Measurements from ENCODE around the gene TTC36.
A peak's percentile ranks its signal among the peaks of the same experiment; 100 is the strongest.
"Not testable (repeated sequence)": the region's sequence is repeated elsewhere in the genome, so short reads cannot be mapped to it uniquely, and the experiment has no call there.

TTC36 gene

GRCh38 chr11:118532852-118533768, 5.8 kb downstream of the TTC36 start:
- no peak for DNase-seq (ENCODE audit: low read depth)

- no peak for DNase-seq (ENCODE audit: low read depth)
Measured at GRCh38 chr11:118533769-118534729, 6.8 kb downstream of the TTC36 start.

- DNase-seq (ENCODE audit: low read depth), result no peak
Measured at GRCh38 chr11:118535261-118535660, 8.0 kb downstream of the TTC36 start.

DNA sequence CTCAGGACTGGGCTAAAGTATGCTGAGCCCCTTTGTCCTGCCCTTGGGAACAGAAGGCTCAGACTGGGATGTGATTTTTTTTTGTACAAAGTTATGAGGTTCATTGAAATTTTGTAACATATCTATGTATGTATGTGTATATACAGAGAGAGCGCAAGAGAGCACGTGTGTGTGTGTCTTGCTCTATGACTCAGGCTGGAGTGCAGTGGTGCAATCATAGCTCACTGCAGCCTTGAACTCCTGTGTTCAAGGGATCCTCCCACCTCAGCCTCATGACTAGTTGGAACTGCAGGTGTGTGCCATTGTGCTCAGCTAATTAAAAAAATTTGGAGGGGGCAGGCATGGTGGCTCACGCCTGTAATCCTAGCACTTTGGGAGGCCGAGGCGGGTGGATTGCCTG, 9.5 kb downstream of the TTC36 start:
- DNase-seq (ENCODE audit: low read depth), result no peak

DNA sequence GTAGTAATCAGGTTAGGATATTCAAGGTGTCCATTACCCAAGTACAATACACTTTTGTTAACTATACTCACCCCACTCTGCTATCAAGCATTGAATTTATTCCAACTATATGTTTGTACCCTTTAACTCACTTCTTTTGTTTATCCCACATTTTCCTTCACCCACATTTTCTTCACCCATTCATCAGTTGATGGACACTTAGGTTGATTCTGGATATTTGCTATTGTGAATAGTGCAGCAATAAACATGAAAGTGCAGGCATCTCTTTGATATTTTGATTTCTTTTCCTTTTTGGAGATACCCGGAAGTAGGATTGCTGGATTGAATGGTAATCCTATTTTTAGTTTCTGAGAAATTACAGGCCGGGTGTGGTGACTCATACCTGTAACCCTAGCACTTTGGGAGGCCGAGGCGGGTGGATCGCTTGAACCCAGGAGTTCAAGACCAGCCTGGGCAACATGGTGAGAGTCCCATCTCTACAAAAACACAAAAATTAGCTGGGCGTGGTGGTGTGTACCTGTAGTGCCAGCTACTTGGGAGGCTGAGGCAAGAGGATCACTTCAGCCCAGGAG, 10.2 kb downstream of the TTC36 start:
- DNase-seq (ENCODE audit: low read depth), result no peak

DNA sequence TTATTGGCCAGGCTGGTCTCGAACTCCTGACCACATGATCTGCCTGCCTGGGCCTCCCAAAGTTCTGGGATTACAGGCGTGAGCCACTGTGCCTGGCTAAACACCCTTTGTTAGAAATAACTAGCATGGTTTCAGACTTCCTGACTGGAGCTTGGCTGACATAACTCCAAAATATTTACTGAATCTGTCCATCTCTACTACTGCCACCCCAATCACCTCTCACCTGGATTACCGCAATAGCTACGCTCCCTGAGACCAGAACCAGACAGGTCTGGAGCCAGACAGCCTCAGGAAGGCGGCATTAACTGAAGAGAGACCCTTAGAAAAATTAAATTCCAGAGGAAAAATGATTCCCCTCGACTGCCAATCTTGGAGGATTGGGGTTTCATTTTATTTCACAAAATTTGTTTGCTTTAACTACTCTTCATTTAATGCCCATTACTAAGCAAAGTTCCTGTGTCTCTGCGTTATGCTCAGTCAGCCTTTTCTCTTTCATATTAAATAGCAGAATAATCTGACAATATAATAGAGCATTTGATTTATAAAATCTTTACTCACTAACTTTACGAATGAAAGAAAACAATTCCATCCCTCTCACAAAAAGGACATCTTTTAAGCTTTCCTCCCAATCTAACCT, 16.9 kb downstream of the TTC36 start:
- no peak for DNase-seq (ENCODE audit: low read depth)

DNA sequence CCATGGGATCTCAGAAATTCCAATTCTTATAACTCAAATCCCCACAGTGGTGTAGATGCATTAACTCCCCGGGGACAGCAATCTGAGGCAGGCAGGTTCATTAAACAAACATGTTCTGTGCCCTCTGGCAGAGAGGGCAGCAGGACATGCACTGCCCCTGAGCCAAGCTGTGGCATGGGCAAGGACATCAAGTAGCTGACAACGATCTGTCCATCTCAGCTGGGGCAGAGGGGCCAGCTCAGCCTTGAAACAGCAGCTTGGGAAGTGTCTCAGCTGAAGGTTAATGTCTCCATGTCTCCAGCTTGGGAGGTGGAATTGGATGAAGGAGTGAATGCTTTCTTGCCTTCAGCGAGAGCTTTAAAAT, 17.4 kb downstream of the TTC36 start:
- DNase-seq (ENCODE audit: low read depth), result no peak

DNA sequence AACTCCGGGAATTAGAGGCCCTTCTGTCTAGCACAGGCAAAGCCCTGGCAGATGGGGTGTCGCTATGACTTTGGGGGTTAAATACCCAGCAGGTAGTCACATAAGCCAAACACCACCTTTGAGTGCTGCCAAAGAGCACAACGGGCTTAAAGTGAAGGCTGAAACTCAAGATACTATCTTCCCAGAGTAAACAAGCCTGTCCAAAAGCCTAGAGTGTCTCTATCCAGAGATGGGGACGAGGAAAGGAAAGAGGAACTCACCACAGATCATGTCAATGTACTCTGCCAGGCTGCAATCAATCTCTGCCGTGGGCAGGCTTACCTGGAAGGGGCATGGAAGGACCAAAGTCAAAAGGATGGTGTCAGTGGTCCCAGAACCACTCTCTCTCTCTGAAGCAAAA, 18.3 kb downstream of the TTC36 start:
- DNase-seq (ENCODE audit: low read depth), result no peak

DNA sequence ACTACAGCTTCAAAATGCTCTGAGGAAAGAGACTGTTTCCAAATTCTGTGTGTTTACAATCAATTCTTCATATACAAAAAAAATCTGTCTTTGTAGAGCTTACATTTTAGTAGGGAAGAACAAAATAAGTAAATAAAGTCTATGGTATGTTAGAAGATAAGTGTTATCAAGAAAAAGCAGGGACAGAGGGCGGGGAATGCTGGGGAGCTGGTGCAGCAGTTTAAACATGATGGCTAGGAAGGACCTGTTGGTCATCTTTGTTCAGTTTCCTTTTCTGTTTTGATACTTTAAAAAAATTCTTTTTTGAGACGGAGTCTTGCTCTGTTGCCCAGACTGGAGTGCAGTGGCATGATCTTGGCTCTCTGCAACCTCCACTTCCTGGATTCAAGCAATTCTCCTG, 19.9 kb downstream of the TTC36 start:
- no peak for DNase-seq (ENCODE audit: low read depth)

GRCh38 chr11:118552341-118552740, 25.1 kb downstream of the TTC36 start:
- DNase-seq (ENCODE audit: low read depth), result no peak

- DNase-seq (ENCODE audit: low read depth), result no peak
Measured at GRCh38 chr11:118560806-118561205, 33.5 kb downstream of the TTC36 start.

DNA sequence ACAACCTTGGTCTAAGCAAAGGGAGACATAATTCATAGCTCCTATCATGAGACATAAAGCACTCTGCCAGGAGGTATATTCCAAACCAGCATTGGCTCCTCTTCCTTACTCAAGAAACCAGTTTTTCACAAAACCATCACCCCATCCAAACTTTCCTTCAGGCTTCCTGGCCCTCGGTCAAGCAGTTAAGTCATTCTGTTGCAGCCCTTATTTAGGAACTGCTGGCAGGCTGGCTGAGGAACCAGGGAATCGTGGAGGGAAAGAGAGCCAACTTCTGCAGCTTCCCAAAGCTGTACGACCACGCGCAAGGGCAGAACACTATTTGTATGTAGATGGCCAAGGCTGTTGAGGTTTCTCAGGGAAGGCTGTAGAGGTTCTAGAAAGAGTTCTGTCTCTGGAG, 37.8 kb downstream of the TTC36 start:
- DNase-seq (ENCODE audit: low read depth), result no peak

DNA sequence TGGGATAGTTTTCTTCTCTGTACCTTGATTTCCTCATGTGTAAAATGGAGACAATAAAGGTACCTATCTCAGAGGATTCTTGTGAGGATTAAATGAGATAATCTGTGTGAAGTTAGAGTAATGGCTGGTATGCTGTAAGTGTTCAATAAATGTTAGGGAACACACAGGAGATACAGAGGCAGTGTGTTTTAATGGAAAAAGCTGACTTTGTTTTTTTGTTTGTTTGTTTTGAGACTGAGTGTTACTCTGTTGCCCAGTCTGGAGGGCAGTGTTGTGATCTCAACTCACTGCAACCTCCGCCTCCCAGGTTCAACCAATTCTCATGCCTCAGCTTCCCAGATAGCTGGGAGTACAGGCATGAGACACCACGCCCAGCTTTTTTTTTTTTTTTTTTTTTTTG, 42.4 kb downstream of the TTC36 start:
- DNase-seq (ENCODE audit: low read depth), result no peak

- DNase-seq (ENCODE audit: low read depth), result no peak
Measured at GRCh38 chr11:118570787-118571186, 43.5 kb downstream of the TTC36 start.

GRCh38 chr11:118571701-118572060, 44.4 kb downstream of the TTC36 start:
- not testable (repeated sequence) for DNase-seq (ENCODE audit: low read depth)

DNA sequence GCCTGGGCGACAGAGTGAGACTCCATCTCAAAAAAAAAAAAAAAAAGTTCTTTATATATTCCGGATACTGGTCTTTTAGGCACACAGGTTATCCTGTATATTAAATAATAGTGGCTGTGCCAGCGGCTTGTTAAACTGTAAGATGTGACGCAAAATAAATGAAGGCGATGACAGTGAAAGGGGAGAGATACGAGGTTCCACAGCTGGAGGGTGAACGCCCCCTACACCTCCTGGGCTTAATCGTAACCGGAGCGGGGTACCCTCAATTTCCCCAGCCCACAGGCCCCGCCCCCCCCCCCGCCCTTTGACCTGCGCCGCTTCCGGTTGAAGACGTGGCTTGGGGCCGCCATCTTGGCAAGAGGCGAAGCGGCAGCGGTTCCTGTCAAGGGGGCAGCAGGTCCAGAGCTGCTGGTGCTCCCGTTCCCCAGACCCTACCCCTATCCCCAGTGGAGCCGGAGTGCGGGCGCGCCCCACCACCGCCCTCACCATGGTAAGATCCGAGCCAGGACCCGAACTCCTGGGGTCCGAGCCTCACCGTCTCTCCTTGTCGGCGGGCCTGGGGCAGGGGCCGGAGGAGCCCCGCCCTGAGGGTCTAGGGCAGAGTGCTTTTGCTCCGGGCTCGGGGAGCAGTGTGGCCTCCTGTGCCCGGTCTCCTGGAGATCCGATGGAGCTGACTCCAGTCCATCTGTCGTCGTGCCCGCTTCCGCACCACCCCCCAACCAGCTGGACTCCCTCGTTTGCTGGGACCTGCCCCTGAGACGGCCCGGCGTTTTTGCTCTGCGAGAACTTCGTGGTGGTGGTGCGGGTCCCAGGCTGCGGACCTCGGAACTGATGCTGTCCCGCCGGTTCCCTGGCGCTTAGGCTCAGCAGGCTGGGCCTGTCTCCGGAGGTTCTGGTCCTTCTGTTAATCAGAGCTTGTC, 45.0 kb downstream of the TTC36 start, which contains the start of gene ARCN1:
Gene ARCN1 (plus strand): TSS at position 349 of the 920 bp plus-strand sequence. CDS start 139 bp downstream, at position 488.
- peak; percentile 47 for DNase-seq (ENCODE audit: low read depth)

DNA sequence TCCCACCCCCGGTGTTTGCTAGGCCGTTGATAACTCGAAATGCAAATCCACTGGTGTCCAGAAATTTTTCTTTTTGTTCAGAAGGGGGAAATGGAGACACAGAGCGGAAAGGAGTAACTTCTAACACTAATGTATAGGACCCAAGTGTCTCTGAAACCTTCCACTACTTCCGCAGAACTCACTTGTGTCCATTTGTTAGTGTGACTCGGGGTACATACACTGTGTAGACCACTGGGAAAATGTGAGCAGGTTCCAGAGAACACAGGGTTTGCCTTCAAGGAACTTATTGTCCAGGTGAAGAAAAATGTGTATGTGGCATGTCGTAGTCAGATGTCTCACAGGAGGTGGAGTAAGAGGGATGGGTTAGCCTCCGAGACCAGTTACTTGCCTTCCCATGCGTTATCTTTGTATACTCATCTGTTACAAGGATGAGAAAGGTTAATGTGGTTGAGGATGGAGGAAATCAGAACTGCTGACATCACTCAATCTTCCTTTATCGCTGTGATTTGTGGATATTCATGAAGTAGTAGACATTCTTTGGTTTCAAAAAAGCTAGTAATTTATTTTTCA, 45.8 kb downstream of the TTC36 start:
- DNase-seq (ENCODE audit: low read depth), result no peak

DNA sequence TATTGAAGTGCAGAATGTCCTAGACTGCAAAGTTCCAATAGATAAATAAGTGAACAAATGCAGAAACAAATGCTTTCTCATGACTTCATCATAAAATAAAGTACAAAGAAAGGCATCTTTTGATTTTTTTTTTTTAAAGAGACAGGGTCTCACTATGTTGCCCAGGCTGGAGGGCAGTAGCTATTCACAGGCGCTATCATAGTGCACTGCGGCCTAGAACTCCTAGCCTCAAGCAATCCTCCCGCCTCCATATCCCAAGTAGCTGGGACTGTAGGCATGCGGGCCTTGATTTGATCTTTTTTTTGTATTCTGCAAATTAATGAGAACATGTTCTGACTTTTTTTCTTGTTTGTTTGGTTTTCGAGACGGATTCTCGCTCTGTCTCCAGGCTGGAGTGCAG, 47.4 kb downstream of the TTC36 start:
- DNase-seq (ENCODE audit: low read depth), result no peak

DNA sequence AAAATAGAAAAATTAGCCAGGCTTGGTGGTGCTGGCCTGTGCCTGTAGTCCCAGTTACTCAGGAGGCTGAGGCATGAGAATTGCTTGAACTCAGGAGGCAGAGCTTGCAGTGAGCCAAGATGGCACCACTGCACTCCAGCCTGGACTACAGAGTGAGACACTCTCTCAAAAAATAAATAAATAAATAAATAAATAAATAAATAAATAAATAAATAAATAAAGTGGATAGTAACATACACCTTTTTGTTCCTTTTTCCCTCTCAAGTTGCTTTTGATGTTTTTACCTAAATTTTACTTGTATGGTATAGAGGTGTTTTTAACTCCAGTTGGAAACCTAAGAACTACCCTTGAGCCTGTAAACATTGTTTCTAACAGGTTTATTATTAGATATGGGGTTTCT, 50.7 kb downstream of the TTC36 start:
- not testable (repeated sequence) for DNase-seq (ENCODE audit: low read depth)
